AG09309 (cell line): ENCODE results near the gene NPFF.

Source experiments
- DNase-seq: peaks from one replicate; pipeline ENCODE4 v3.0.0-alpha.2; 2010; ENCODE audit warnings: low read depth
- H3K4me3 ChIP-seq: 2 replicates; pipeline ENCODE4 v1.5.1; 2011; ENCODE audit warnings: mild to moderate bottlenecking, low read depth, low read length, moderate library complexity; ENCODE audit not compliant: control insufficient read depth
- TF ChIP-seq, protein P1 (sequence below): IDR thresholded peaks from 2 replicates; pipeline ENCODE4 v1.5.1; 2011; ENCODE audit warnings: mild to moderate bottlenecking, low read depth, low read length, inconsistent platforms; ENCODE audit not compliant: insufficient read depth, control insufficient read depth; ENCODE audit errors: missing control alignments

Gene NPFF

GRCh38 chr12:53530920-53531319, 23.6 kb upstream of the NPFF start:
- no peak for DNase-seq
- no peak overlapping the region for H3K4me3 ChIP-seq
- TF ChIP-seq, protein P1, sequence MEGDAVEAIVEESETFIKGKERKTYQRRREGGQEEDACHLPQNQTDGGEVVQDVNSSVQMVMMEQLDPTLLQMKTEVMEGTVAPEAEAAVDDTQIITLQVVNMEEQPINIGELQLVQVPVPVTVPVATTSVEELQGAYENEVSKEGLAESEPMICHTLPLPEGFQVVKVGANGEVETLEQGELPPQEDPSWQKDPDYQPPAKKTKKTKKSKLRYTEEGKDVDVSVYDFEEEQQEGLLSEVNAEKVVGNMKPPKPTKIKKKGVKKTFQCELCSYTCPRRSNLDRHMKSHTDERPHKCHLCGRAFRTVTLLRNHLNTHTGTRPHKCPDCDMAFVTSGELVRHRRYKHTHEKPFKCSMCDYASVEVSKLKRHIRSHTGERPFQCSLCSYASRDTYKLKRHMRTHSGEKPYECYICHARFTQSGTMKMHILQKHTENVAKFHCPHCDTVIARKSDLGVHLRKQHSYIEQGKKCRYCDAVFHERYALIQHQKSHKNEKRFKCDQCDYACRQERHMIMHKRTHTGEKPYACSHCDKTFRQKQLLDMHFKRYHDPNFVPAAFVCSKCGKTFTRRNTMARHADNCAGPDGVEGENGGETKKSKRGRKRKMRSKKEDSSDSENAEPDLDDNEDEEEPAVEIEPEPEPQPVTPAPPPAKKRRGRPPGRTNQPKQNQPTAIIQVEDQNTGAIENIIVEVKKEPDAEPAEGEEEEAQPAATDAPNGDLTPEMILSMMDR = no peak

DNA sequence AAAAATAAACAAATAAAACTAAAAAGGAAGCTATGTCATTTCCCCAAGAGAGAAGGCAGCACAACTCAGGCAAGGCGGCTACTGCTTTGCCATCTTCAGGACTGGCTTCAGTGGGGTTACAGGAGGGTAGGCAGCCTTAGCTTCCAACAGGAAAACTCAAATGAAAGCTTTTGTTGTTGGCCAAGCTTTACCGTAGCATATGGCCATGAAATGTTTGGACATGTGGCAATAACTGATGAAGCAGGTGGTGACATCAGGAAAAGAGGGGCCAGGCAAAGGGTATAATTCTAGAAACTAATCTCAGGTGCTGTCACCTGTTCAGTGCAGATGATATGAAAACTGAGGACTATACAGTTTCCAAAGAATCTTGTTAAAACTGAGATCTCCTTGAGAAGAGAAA, 22.8 kb upstream of the NPFF start:
- TF ChIP-seq, protein P1 = no peak
- no peak for DNase-seq
- no peak overlapping the region for H3K4me3 ChIP-seq

DNA sequence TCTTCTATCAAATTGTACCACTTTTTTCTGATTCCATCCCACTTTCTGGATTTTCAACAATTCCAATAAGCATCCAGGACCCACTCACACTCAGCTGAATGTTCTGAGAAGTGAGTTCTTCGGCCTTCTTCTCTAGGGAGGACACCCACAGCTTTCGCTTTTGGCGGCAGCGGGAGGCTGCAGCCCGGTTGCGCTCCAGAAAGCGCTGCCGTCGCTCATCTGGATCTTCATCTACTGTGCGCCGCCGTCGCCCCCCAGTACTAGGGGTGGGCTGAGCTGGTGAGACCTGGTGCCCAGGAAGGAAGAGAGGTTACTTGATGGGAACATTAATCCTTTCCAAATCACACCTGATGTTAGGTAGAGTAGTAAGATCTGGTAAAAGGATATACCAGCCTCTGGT, 17.2 kb upstream of the NPFF start:
- DNase-seq = no peak
- TF ChIP-seq, protein P1 = no peak
- no peak overlapping the region for H3K4me3 ChIP-seq

DNA sequence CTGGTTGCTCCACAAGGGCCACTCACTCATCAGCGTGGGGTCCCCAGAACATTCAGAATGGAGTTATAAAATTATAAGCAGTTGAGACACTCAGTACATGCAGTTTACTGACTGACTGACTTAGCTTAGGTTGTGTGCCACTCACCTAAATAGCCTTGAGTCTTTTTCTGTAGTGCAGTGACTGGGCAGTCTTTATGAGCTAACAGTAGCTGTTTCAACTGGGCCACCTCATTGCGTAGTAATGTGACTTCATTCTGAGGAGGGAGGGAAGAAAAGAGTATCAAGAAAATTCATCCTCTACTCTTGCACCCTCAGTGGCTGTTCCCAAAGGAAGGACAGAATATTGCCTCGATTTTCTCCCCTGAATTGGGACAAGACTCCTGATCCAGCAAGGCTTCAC, 15.8 kb upstream of the NPFF start:
- TF ChIP-seq, protein P1 = no peak
- no peak overlapping the region for H3K4me3 ChIP-seq
- DNase-seq = no peak

- H3K4me3 ChIP-seq = no peak overlapping the region
- no peak for DNase-seq
- TF ChIP-seq, protein P1 = no peak
These were observed 11.1 kb upstream of the NPFF start for GRCh38 chr12:53518381-53518780.

GRCh38 chr12:53516758-53517455, 9.6 kb upstream of the NPFF start:
- no peak for DNase-seq
- TF ChIP-seq, protein P1 = no peak
- no peak overlapping the region for H3K4me3 ChIP-seq

DNA sequence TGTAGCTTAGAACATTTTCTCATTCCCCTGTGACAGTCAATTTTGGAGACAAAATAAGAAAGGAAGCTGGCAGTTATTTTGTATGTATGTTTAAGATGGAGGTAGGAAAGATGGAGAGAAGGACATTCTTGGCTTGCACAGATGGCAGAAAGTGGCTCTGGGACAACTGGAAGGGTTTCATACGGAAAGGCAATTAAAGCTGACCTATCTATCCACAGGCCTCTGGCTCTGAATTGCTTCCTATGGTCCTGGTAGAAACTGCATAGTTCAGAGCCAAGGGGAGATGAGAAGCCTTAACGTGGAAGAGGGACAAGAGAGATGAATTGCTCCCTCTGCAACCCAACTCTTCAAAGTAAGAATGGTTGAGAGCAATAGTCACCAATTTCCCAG, 8.0 kb upstream of the NPFF start:
- TF ChIP-seq, protein P1 = no peak
- no peak for DNase-seq
- H3K4me3 ChIP-seq = no peak overlapping the region
